Gastroesophageal sphincter (tissue), 3 donors: ENCODE measurements around the gene GNL3.

Experiments
- CTCF ChIP-seq, 4 experiments: fragments of 200-600 bp in 2 of 4; fragments of 450-650 bp in 2 of 4; sonication (generic) in 1 of 4; IDR thresholded peaks; one replicate each; pipeline ENCODE4 v1.5.1; 2017 to 2019; ENCODE audit warnings: antibody characterized with exemption in 4 of 4, mild to moderate bottlenecking in 2 of 4, moderate library complexity in 2 of 4
- POLR2AphosphoS5 ChIP-seq: sonication (generic); formaldehyde crosslinking; IDR thresholded peaks from one replicate; pipeline ENCODE4 v1.6.1; 2017; ENCODE audit warnings: antibody characterized with exemption

GRCh38 chr3:52693071-52693470 is 7.2 kb downstream of the GNL3 start:
- TF ChIP-seq CTCF (IDR thresholded peaks at IDR 0.05) (no peak), POLR2AphosphoS5 (no peak)
